T-helper 17 cell (primary cell): ENCODE measurements around the gene ELP4. TPM values are rescaled to one million over a fixed set of nuclear protein-coding genes. Genes with fewer than 3 reads are reported as not detected.
A peak's percentile ranks its signal among the peaks of the same experiment; 100 is the strongest.
"Not testable (repeated sequence)": the region's sequence is repeated elsewhere in the genome, so short reads cannot be mapped to it uniquely, and the experiment has no call there.

Source experiments
- ATAC-seq: fragments of 150-1000 bp; cut with Tn5 transposase; 2 replicates; pipeline ENCODE4 v1.10.0; 2021; ENCODE audit warnings: mild to moderate bottlenecking, moderate library complexity
- DNase-seq, 3 donors: peaks; one replicate each; pipeline versions ENCODE4 v3.0.0 to v3.0.0-alpha.2; 2020 to 2021
- H3K9me3 ChIP-seq: one replicate; pipeline ENCODE4 v1.7.0; 2013; ENCODE audit warnings: low read length, mild to moderate bottlenecking; ENCODE audit not compliant: control insufficient read depth, poor library complexity, severe bottlenecking
- H3K27ac Mint-ChIP-seq: one replicate; pipeline ENCODE4 v1.8.0; 2022; ENCODE audit warnings: mild to moderate bottlenecking, moderate library complexity, mixed read lengths
- H3K27me3 Mint-ChIP-seq: one replicate; pipeline ENCODE4 v1.8.0; 2022; ENCODE audit warnings: mixed read lengths
- H3K36me3 Mint-ChIP-seq: one replicate; pipeline ENCODE4 v1.8.0; 2022; ENCODE audit warnings: low read depth, mixed read lengths
- H3K4me1 Mint-ChIP-seq: one replicate; pipeline ENCODE4 v1.8.0; 2022; ENCODE audit warnings: mild to moderate bottlenecking, mixed read lengths
- H3K4me3 Mint-ChIP-seq: one replicate; pipeline ENCODE4 v1.8.0; 2022; ENCODE audit warnings: mild to moderate bottlenecking, moderate library complexity, mixed read lengths
- total RNA-seq, 4 donors: library from RNA in 2 of 4; stranded (reverse) in 2 of 4; gene quantifications; one replicate each; pipeline ENCODE4 v1.2.3 and lab custom pipeline; 2022 to 2026

Gene ELP4
- total RNA-seq, 2 donors from 2014 or later, result 17.4 to 17.8 TPM

DNA sequence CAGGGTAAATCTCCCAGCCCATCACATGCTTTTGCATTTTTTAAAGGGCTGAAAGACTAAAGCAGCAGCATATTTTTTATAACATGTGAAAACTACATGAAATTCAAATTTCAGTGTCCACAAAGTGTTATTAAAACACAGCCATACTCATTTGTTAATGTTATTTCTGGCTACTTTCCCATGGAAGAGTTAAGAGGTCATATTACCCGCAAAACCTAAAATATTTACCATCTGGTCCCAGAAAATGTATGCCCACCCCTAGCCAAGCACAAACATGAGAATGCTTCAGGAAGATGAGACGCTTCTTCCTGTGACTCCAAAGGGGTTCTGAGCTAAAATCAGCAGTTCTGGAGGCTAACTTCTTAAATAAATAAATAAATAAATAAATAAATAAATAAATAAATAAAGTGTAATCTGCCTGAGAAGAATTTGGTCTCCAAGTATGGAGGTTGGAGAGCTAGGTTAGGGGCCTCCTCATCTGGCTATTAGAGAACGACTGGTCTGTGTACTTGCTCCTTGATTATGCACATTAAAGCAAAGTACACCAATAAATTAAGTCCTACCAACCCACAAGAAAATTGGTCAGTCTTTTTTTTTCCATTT is 9.9 kb upstream of the ELP4 start:
- Mint-ChIP-seq H3K4me1 (peaks cover 15% of the 10 kb centered on the region), H3K4me3 (no peak overlapping the region), H3K27me3 (no peaks in the 10 kb centered on the region), H3K36me3 (peaks cover 6% of the 10 kb centered on the region), H3K27ac (no peak overlapping the region)
- ATAC-seq (no peak), DNase-seq (no peak)
- H3K9me3 ChIP-seq, result no peaks in the 10 kb centered on the region

DNA sequence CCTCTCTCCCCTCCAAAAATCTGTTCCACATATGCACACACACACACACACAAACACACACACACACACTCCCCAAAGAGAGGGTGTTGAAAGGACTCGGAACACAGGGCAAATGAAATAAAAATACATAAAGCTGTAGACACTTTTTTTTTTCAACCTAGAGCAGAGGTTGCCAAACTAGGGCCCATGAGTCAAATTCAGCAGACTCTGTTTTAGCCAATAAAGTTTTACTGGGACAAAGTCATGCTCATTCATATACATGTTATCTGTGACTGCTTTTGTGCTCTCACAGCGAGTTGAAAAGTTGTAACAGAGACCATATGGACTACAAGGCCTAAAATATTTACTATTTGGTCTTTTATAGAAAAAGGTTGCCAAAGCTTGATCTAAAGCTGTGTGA is 9.0 kb upstream of the ELP4 start:
- Mint-ChIP-seq H3K36me3 (peaks cover 6% of the 10 kb centered on the region), H3K27me3 (no peaks in the 10 kb centered on the region), H3K27ac (no peak overlapping the region), H3K4me3 (no peak overlapping the region), H3K4me1 (peaks cover 21% of the 10 kb centered on the region)
- DNase-seq (no peak), ATAC-seq (no peak)
- H3K9me3 ChIP-seq, result no peaks in the 10 kb centered on the region

DNA sequence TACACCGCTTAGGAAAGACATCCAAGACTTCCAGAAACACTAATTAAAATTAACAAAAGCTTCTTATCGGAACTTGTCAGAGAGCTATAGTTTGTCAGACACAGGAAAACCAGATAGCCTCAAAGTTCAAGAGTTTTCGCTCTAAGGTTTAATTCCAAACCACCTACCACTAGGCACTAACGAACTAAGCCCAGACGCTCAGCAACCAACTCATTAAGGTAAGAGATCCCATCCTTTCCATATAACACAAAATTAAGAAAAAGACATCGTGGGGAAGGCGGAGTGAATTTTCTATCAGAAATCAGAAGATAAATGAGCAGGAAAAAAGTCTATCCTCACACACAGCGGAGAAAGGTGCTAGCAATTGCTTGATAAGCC is 527 bp upstream of the ELP4 start:
- Mint-ChIP-seq H3K4me1 (peaks cover 27% of the 10 kb centered on the region), H3K27ac (peak overlapping the region; percentile 99), H3K27me3 (no peaks in the 10 kb centered on the region), H3K4me3 (peak overlapping the region; percentile 99), H3K36me3 (peaks cover 8% of the 10 kb centered on the region)
- DNase-seq (no peak), ATAC-seq (peak; percentile 22)
- no peaks in the 10 kb centered on the region for H3K9me3 ChIP-seq

DNA sequence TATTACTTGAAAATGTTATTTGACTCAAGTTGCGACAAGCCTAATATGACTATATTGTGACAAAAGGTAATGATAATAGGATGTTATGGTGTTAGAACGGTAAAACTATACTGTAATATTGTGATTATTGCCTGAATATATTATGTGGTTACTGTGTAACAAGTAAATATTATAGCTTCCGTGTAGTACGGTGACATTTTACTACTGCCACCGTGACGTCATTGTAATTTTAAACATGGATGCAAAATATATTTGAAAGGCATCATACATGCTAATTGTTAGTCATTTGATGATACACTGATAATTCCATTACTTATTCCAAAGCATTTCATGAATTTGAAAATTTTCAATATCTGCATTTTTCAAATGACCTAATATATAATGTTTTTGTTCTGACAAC is 2.5 kb downstream of the ELP4 start:
- no peaks in the 10 kb centered on the region for H3K9me3 ChIP-seq
- H3K27me3 Mint-ChIP-seq, result no peaks in the 10 kb centered on the region
- no peak for DNase-seq
- H3K4me3 Mint-ChIP-seq, result no peak overlapping the region
- no peak for ATAC-seq
- no peaks in the 10 kb centered on the region for H3K36me3 Mint-ChIP-seq
- peaks cover 23% of the 10 kb centered on the region for H3K4me1 Mint-ChIP-seq
- H3K27ac Mint-ChIP-seq, result no peak overlapping the region

DNA sequence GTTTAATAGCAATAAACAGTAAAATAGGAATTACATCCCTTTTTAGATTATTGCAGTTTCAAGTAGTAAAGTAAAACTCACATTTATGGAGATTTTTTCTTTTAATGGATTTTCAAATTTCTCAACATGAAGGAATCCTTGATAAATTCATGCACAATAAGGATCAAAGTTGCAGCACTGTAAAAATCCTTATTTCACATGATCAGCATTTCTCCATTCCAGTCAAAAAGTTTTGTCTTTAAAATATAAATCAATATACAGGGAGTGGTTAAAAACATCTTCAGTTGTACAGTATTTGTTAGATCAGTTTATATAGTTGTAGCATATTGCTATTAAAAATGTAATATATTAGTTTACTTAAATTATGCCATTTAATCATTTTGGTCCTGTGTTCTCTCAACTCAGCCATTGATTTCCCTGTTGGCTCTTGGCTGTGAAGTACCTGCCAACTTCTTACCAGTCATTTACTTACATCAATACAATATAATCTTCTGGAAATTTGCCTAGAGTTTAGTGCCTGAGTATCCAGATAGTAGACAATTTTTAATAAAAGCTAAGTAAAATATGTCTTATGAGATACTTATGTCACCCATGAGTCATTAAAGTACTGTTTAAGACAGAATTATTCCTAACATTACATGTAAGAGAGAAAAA is 12.1 kb downstream of the ELP4 start:
- H3K27me3 Mint-ChIP-seq, result no peaks in the 10 kb centered on the region
- DNase-seq (no peak), ATAC-seq (no peak)
- no peaks in the 10 kb centered on the region for H3K36me3 Mint-ChIP-seq
- no peak overlapping the region for H3K27ac Mint-ChIP-seq
- H3K4me1 Mint-ChIP-seq, result peaks cover 2% of the 10 kb centered on the region
- no peaks in the 10 kb centered on the region for H3K9me3 ChIP-seq
- no peak overlapping the region for H3K4me3 Mint-ChIP-seq

DNA sequence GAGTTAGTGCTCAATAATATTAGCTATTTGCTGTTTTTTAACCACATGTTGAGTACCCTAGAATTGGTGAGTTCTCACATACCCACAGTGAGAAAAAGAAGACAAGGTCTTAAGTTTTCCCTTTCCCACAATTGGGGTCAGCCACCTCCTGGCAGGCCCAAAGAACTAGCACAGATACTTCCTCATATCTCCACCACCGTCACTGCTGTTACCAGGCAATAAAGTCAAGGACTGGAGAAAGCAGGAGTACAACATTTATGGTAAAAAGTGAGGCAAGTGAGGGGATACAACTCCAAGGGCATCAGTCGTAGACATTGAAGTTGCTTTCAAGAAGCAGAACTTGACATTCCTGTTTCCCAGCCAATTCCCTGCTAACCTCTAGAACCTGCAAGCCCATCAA is 19.6 kb downstream of the ELP4 start:
- Mint-ChIP-seq H3K27me3 (no peaks in the 10 kb centered on the region), H3K4me1 (peaks cover 14% of the 10 kb centered on the region), H3K36me3 (peaks cover 8% of the 10 kb centered on the region), H3K27ac (no peak overlapping the region), H3K4me3 (no peak overlapping the region)
- H3K9me3 ChIP-seq, result no peaks in the 10 kb centered on the region
- ATAC-seq (no peak), DNase-seq (no peak)

DNA sequence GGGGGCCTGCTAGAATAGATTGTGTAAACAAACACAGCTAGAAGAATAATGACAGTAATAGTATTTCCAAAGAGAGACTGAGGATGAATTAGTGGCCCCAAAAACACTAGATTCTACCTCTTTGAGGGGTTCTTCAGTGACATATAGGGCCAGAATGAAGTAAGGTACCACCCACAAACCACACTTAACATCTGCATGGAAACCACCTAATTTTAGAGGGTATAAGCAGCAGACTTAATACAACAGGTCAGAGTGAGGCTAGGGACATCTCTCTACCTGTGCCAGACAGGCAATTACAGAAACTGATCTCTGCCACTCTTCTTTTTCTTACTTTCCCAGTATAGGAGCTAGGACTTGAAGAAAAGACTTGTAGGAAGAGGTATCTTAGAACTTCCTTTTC is 20.1 kb downstream of the ELP4 start:
- no peak for DNase-seq
- H3K27me3 Mint-ChIP-seq, result no peaks in the 10 kb centered on the region
- peaks cover 8% of the 10 kb centered on the region for H3K36me3 Mint-ChIP-seq
- H3K27ac Mint-ChIP-seq, result no peak overlapping the region
- no peak overlapping the region for H3K4me3 Mint-ChIP-seq
- no peak for ATAC-seq
- peaks cover 14% of the 10 kb centered on the region for H3K4me1 Mint-ChIP-seq
- H3K9me3 ChIP-seq, result no peaks in the 10 kb centered on the region

DNA sequence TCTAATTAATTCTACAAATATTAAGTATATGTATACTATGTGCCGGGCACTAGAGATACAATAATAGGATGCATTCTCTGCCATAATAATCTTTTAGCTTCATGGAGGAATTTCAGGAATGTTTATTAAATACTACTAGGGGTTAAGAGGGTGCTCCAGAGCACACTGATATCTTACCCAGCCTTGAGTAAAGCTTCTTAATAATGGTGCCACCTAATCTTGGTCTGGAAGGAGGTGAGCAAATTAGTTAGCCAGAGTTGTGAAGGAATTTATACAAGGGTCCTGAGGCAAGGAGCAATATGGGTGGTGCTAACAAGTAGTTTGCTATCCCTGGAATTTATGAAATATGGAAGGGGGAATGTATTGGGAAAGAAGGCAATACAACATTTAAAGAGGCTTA is 21.7 kb downstream of the ELP4 start:
- no peaks in the 10 kb centered on the region for H3K27me3 Mint-ChIP-seq
- no peak overlapping the region for H3K27ac Mint-ChIP-seq
- H3K9me3 ChIP-seq, result no peaks in the 10 kb centered on the region
- no peak overlapping the region for H3K4me3 Mint-ChIP-seq
- H3K36me3 Mint-ChIP-seq, result peaks cover 8% of the 10 kb centered on the region
- DNase-seq, result no peak
- H3K4me1 Mint-ChIP-seq, result peaks cover 14% of the 10 kb centered on the region
- no peak for ATAC-seq

DNA sequence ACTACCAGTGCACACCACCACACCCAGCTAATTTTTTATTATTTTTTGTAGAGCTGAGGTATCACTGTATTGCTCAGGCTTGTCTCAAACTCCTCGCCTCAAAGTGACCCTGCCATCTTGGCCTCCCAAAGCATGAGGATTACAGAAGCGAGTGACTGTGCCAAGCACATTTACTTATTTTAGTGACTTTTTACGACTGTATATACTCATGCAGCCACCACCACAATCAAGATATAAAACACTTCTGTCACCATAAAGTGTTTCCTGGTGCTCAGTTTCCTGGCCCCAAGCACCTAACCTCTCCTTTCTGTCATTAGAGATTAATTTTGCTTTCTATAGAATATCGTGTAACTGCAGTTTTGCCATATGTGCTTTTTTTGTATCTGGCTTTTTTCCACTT is 25.9 kb downstream of the ELP4 start:
- DNase-seq (no peak), ATAC-seq (no peak)
- H3K27me3 Mint-ChIP-seq, result no peaks in the 10 kb centered on the region
- H3K4me3 Mint-ChIP-seq, result no peak overlapping the region
- no peaks in the 10 kb centered on the region for H3K9me3 ChIP-seq
- H3K36me3 Mint-ChIP-seq, result peaks cover 6% of the 10 kb centered on the region
- no peak overlapping the region for H3K27ac Mint-ChIP-seq
- peaks cover 2% of the 10 kb centered on the region for H3K4me1 Mint-ChIP-seq

DNA sequence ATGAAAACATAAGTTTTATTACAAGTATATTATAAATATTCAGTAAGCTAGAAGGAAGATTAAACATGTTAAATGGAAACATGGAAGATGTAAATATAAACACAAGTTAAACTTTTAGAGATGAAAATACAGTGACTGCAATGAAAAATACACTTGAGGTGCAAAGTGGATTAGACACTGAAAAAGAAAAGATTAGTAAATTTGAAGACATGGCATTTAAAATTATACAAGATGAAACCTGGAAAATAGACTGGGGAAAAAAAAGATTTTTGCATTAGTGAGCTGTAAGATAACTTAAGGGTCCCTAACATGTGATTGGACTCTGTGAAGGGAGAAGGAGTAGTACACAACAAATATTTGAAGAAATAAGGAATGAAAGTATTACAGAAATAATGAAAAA is 33.3 kb downstream of the ELP4 start:
- Mint-ChIP-seq H3K4me1 (no peaks in the 10 kb centered on the region), H3K27me3 (no peaks in the 10 kb centered on the region), H3K27ac (no peak overlapping the region), H3K4me3 (no peak overlapping the region), H3K36me3 (peaks cover 3% of the 10 kb centered on the region)
- ATAC-seq (no peak), DNase-seq (no peak)
- no peaks in the 10 kb centered on the region for H3K9me3 ChIP-seq

DNA sequence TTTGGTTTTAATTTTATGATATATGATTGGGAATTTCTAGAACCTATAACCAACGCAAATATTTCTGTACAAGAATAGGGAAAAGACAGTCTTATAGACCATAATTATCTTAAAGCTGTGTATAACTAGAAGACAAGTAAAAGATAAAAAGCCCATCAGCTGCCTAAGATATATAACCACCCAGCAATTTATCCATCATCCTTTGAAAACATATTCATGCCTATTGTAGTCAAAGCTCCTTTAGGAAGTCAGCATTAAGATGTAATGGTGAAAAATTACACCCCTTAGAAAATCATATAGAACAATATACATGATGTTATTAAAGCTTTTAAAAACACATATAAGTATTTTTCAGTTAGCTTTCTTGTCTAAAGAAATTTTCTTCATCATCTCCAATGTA is 46.4 kb downstream of the ELP4 start:
- H3K27ac Mint-ChIP-seq, result no peak overlapping the region
- DNase-seq (no peak), ATAC-seq (no peak)
- H3K4me1 Mint-ChIP-seq, result peaks cover 14% of the 10 kb centered on the region
- H3K36me3 Mint-ChIP-seq, result peaks cover 2% of the 10 kb centered on the region
- H3K4me3 Mint-ChIP-seq, result no peak overlapping the region
- no peaks in the 10 kb centered on the region for H3K9me3 ChIP-seq
- no peaks in the 10 kb centered on the region for H3K27me3 Mint-ChIP-seq

DNA sequence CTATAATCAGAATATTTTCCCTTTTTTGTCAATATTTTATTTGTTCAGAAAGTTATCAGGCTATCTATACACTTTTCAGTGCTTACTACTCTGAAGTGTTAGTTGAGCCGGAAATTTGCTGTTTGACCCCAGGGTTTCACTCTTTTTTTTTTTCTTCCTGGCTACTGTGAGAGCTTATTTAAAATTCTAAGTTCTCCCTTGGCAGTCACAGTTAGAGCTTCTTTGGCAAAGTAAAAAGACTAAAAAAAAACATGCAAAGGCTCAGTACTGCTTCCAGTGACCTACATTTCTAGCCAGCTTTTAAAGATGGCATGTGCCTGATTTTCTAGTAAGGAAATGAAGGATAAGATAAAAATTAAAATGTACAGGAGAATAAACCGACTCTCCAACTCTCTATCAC is 48.4 kb downstream of the ELP4 start:
- DNase-seq (no peak), ATAC-seq (no peak)
- Mint-ChIP-seq H3K27ac (no peak overlapping the region), H3K4me1 (peaks cover 3% of the 10 kb centered on the region), H3K4me3 (no peak overlapping the region), H3K36me3 (peaks cover 2% of the 10 kb centered on the region), H3K27me3 (no peaks in the 10 kb centered on the region)
- no peaks in the 10 kb centered on the region for H3K9me3 ChIP-seq

DNA sequence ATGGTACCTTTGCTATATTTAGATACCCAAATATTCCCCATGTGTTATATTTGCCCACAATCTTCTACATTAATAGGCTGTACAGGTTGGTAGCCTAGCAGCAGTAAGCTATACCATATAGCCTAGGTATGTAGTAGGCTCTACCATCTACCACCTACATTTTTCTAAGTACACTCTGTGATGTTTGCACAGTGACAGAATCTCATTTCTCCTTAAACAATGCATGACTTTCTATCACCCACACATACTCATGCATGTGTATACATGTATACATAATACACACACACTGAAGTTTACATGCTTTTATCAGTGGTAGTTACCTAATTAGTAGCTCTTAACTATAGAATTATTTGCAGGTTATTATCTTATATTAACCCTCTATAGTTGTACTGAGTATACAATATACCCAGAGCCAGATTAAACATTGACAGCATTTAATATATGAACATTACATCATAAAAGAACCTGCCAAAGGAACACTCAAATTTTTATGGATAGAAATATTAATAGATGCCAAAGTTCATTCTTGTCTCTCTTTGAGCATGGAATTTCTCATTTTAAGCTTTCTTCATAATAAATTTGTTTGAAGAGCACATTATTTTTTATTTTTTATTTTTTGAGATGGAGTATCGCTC is 51.4 kb downstream of the ELP4 start:
- ATAC-seq (no peak), DNase-seq (no peak)

DNA sequence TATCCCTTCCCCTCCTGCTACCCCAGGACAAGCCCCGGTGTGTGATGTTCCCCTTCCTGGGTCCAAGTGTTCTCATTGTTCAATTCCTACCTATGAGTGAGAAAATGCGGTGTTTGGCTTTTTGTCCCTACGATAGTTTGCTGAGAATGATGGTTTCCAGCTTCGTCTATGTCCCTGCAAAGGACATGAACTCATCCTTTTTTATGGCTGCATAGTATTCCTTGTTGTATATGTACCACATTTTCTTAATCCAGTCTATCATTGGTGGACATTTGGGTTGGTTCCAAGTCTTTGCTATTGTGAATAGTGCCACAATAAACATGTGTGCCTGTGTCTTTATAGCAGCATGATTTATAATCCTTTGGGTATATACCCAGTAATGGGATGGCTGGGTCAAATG is 55.0 kb downstream of the ELP4 start:
- not testable (repeated sequence) for ATAC-seq, DNase-seq, H3K27ac Mint-ChIP-seq, H3K4me3 Mint-ChIP-seq, H3K4me1 Mint-ChIP-seq, H3K27me3 Mint-ChIP-seq, H3K9me3 ChIP-seq, H3K36me3 Mint-ChIP-seq

More for the DNA sequence above, 51.4 kb downstream of the ELP4 start:
- H3K9me3 ChIP-seq, result no peaks in the 10 kb centered on the region
- H3K4me3 Mint-ChIP-seq, result no peak overlapping the region
- H3K4me1 Mint-ChIP-seq, result peaks cover 4% of the 10 kb centered on the region
- H3K36me3 Mint-ChIP-seq, result peaks cover 4% of the 10 kb centered on the region
- H3K27ac Mint-ChIP-seq, result no peak overlapping the region
- no peaks in the 10 kb centered on the region for H3K27me3 Mint-ChIP-seq
